Measurements from ENCODE around the gene TM2D3.

TM2D3 gene

GRCh38 chr15:101652786-101653430 is 727 bp upstream of the TM2D3 start:
- ATAC-seq (ENCODE audit: low read depth), result peak; percentile 36
- H3K9me3 ChIP-seq (ENCODE audit: severe bottlenecking), result no peaks in the 10 kb centered on the region
- H3K27ac ChIP-seq (ENCODE audit: poor library complexity, severe bottlenecking), result peak overlapping the region; percentile 78
- peaks cover 13% of the 10 kb centered on the region for H3K4me1 ChIP-seq (ENCODE audit: insufficient read depth, poor library complexity, severe bottlenecking)
- no peak for DNase-seq (ENCODE audit: low spot score)
- H3K36me3 ChIP-seq (ENCODE audit: low read depth), result peaks cover 28% of the 10 kb centered on the region
- TF ChIP-seq CTCF (IDR thresholded peaks at IDR 0.05; ENCODE audit: poor library complexity, severe bottlenecking), result no peak
- no peaks in the 10 kb centered on the region for H3K27me3 ChIP-seq (ENCODE audit: insufficient read depth, poor library complexity, severe bottlenecking)
- H3K4me3 ChIP-seq (ENCODE audit: severe bottlenecking), result peak overlapping the region; percentile 90

- DNase-seq (ENCODE audit: low spot score) (no peak), ATAC-seq (ENCODE audit: low read depth) (peak; percentile 48)
- Histone ChIP-seq H3K9me3 (ENCODE audit: severe bottlenecking) (no peaks in the 10 kb centered on the region), H3K4me1 (ENCODE audit: insufficient read depth, poor library complexity, severe bottlenecking) (peaks cover 13% of the 10 kb centered on the region), H3K27ac (ENCODE audit: poor library complexity, severe bottlenecking) (peak overlapping the region; percentile 78), H3K4me3 (ENCODE audit: severe bottlenecking) (peak overlapping the region; percentile 90), H3K36me3 (ENCODE audit: low read depth) (peaks cover 41% of the 10 kb centered on the region), H3K27me3 (ENCODE audit: insufficient read depth, poor library complexity, severe bottlenecking) (no peaks in the 10 kb centered on the region)
- TF ChIP-seq CTCF (IDR thresholded peaks at IDR 0.05; ENCODE audit: poor library complexity, severe bottlenecking), result no peak
Observed at GRCh38 chr15:101651554-101652097, 555 bp downstream of the TM2D3 start.

GRCh38 chr15:101650145-101650544 is 2.0 kb downstream of the TM2D3 start:
- H3K36me3 ChIP-seq (ENCODE audit: low read depth), result peaks cover 56% of the 10 kb centered on the region
- H3K4me3 ChIP-seq (ENCODE audit: severe bottlenecking), result no peak overlapping the region
- DNase-seq (ENCODE audit: low spot score), result no peak
- no peak overlapping the region for H3K27ac ChIP-seq (ENCODE audit: poor library complexity, severe bottlenecking)
- peaks cover 13% of the 10 kb centered on the region for H3K4me1 ChIP-seq (ENCODE audit: insufficient read depth, poor library complexity, severe bottlenecking)
- TF ChIP-seq CTCF (IDR thresholded peaks at IDR 0.05; ENCODE audit: poor library complexity, severe bottlenecking), result no peak
- no peak for ATAC-seq (ENCODE audit: low read depth)
- no peaks in the 10 kb centered on the region for H3K27me3 ChIP-seq (ENCODE audit: insufficient read depth, poor library complexity, severe bottlenecking)
- no peaks in the 10 kb centered on the region for H3K9me3 ChIP-seq (ENCODE audit: severe bottlenecking)

GRCh38 chr15:101648356-101648755 is 3.8 kb downstream of the TM2D3 start:
- TF ChIP-seq CTCF (IDR thresholded peaks at IDR 0.05; ENCODE audit: poor library complexity, severe bottlenecking), result no peak
- H3K4me1 ChIP-seq (ENCODE audit: insufficient read depth, poor library complexity, severe bottlenecking), result peaks cover 13% of the 10 kb centered on the region
- H3K4me3 ChIP-seq (ENCODE audit: severe bottlenecking), result no peak overlapping the region
- no peak for DNase-seq (ENCODE audit: low spot score)
- no peaks in the 10 kb centered on the region for H3K9me3 ChIP-seq (ENCODE audit: severe bottlenecking)
- peaks cover 72% of the 10 kb centered on the region for H3K36me3 ChIP-seq (ENCODE audit: low read depth)
- H3K27ac ChIP-seq (ENCODE audit: poor library complexity, severe bottlenecking), result no peak overlapping the region
- H3K27me3 ChIP-seq (ENCODE audit: insufficient read depth, poor library complexity, severe bottlenecking), result no peaks in the 10 kb centered on the region
- no peak for ATAC-seq (ENCODE audit: low read depth)

- Histone ChIP-seq H3K9me3 (ENCODE audit: severe bottlenecking) (no peaks in the 10 kb centered on the region), H3K4me1 (ENCODE audit: insufficient read depth, poor library complexity, severe bottlenecking) (peaks cover 13% of the 10 kb centered on the region), H3K4me3 (ENCODE audit: severe bottlenecking) (no peak overlapping the region), H3K36me3 (ENCODE audit: low read depth) (peaks cover 81% of the 10 kb centered on the region), H3K27ac (ENCODE audit: poor library complexity, severe bottlenecking) (no peak overlapping the region), H3K27me3 (ENCODE audit: insufficient read depth, poor library complexity, severe bottlenecking) (no peaks in the 10 kb centered on the region)
- TF ChIP-seq CTCF (IDR thresholded peaks at IDR 0.05; ENCODE audit: poor library complexity, severe bottlenecking), result no peak
- ATAC-seq (ENCODE audit: low read depth) (no peak), DNase-seq (ENCODE audit: low spot score) (no peak)
Observed at GRCh38 chr15:101647251-101647650, 4.9 kb downstream of the TM2D3 start.

Measured in RWPE2 (cell line).